GM23338 (cell line): ENCODE results near the gene RNF13.

Experiments used
- CTCF ChIP-seq, 2 experiments: fragments of 200-600 bp in 1 of 2; sonication (generic) in 1 of 2; conservative IDR thresholded peaks; 2 replicates each; pipeline versions ENCODE4 v1.5.1 to v1.6.1; 2016 to 2017; ENCODE audit warnings: antibody characterized with exemption in 2 of 2, low read depth in 2 of 2, mild to moderate bottlenecking in 2 of 2, moderate library complexity in 1 of 2
- EZH2 ChIP-seq: fragments of 200-600 bp; sonication (generic); IDR thresholded peaks from one replicate; pipeline ENCODE4 v1.8.0; 2017; ENCODE audit warnings: antibody characterized with exemption, mild to moderate bottlenecking, low read depth; ENCODE audit not compliant: unreplicated experiment
- EZH2phosphoT487 ChIP-seq: fragments of 200-600 bp; sonication (generic); IDR thresholded peaks from one replicate; pipeline ENCODE4 v1.8.1; 2018; ENCODE audit warnings: antibody characterized with exemption; ENCODE audit not compliant: unreplicated experiment
- POLR2AphosphoS5 ChIP-seq: IDR thresholded peaks from 2 replicates; pipeline ENCODE4 v1.6.1; 2016; ENCODE audit warnings: antibody characterized with exemption, low read depth
- ZNF114 ChIP-seq: fragments of 250-450 bp; sonication (Bioruptor Pico); IDR thresholded peaks from 2 replicates; pipeline ENCODE4 v1.5.0; 2020; ENCODE audit warnings: mild to moderate bottlenecking, moderate library complexity

GRCh38 chr3:149800693-149801092 is 12.3 kb upstream of the RNF13 start:
- TF ChIP-seq POLR2AphosphoS5 (no peak), CTCF (conservative IDR thresholded peaks at IDR 0.05; ENCODE audit: low read depth in 2 of 2) (no peak), ZNF114 (CRISPR knock-in tag) (no peak), EZH2phosphoT487 (no peak), EZH2 (no peak)
